ENCODE results near the gene RALGAPA2.

RALGAPA2 gene

GRCh38 chr20:20743511-20744169 is 31.2 kb upstream of the RALGAPA2 start:
- Histone ChIP-seq H3K27me3 (ENCODE audit: insufficient read depth, low read length, poor library complexity, severe bottlenecking) (no peaks in the 10 kb centered on the region), H3K4me3 (ENCODE audit: low read length, poor library complexity, severe bottlenecking) (no peak overlapping the region), H3K4me2 (ENCODE audit: low read depth, low read length, poor library complexity, severe bottlenecking) (no peak overlapping the region), H4K20me1 (ENCODE audit: insufficient read depth, low read length, poor library complexity, severe bottlenecking) (no peaks in the 10 kb centered on the region), H3K9ac (ENCODE audit: low read depth, low read length, poor library complexity, severe bottlenecking) (no peak overlapping the region), H3K9me2 (replicated peaks; ENCODE audit: low read depth, low read length) (no peaks in the 10 kb centered on the region), H3F3A (ENCODE audit: low read depth) (no peaks in the 10 kb centered on the region), H3K9me3 (ENCODE audit: insufficient read depth, low read depth, low read length) (peaks cover 6% of the 10 kb centered on the region; the same call in 1 of the 2 replicates), H2AFZ (ENCODE audit: low read length) (no peak overlapping the region), H3K79me2 (ENCODE audit: insufficient read depth, low read length) (no peaks in the 10 kb centered on the region), H3K4me1 (ENCODE audit: insufficient read depth, low read length, poor library complexity, severe bottlenecking) (peaks cover 6% of the 10 kb centered on the region), H3K36me3 (ENCODE audit: insufficient read depth, low read length) (no peaks in the 10 kb centered on the region)
- TF ChIP-seq, protein P1, sequence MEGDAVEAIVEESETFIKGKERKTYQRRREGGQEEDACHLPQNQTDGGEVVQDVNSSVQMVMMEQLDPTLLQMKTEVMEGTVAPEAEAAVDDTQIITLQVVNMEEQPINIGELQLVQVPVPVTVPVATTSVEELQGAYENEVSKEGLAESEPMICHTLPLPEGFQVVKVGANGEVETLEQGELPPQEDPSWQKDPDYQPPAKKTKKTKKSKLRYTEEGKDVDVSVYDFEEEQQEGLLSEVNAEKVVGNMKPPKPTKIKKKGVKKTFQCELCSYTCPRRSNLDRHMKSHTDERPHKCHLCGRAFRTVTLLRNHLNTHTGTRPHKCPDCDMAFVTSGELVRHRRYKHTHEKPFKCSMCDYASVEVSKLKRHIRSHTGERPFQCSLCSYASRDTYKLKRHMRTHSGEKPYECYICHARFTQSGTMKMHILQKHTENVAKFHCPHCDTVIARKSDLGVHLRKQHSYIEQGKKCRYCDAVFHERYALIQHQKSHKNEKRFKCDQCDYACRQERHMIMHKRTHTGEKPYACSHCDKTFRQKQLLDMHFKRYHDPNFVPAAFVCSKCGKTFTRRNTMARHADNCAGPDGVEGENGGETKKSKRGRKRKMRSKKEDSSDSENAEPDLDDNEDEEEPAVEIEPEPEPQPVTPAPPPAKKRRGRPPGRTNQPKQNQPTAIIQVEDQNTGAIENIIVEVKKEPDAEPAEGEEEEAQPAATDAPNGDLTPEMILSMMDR (conservative IDR thresholded peaks at IDR 0.05; ENCODE audit: low read length) = no peak

DNA sequence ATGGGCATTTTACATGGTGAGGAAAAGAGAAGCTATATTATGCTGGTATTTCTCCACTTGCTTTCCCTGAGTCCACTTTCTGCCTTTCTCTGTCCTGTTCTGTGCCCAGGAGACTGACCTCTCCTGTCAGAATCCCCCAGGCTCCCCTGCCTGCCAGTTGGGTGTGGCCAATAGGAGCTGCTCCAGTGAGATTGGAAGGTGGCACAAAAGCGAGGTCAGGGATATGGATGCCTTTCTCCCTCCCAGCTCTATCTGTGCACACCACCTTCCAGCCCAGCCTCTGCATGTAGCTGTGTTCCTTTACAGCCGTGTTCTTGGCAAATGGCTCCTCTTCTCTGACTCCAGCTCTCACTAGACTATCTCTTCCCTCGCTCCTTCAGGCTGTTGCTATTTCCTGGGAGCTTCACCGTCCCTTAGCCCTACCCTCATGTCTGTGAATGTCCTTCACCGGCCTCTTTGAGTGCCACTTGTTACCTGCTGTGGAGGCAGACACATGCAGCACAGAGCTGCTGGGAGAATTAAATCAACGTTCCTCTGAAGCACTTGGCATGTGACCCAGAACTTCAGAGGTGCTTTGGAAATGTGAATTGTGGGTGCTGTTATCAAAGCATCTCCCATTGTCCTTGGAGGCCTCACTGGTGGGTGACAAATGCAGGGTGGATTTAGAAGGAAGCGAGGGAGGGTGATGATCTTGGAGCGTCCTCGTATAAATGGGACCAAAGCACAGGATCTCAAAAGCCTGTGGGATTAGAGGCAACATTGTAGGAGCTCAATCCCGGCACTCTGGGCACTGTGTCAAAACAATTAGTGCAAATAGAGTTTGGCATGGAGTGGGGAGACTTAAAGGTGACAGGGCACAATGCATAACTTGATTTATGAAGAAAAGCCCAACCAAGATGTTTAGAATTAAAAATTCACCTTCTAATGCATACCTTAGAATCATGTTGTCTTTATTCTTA is 28.9 kb upstream of the RALGAPA2 start:
- no peak overlapping the region for H3K4me2 ChIP-seq (ENCODE audit: low read depth, low read length, poor library complexity, severe bottlenecking)
- peaks cover 11% of the 10 kb centered on the region for H3K4me1 ChIP-seq (ENCODE audit: insufficient read depth, low read length, poor library complexity, severe bottlenecking)
- no peaks in the 10 kb centered on the region for H3F3A ChIP-seq (ENCODE audit: low read depth)
- no peak overlapping the region for H3K9ac ChIP-seq (ENCODE audit: low read depth, low read length, poor library complexity, severe bottlenecking)
- H3K79me2 ChIP-seq (ENCODE audit: insufficient read depth, low read length) = no peaks in the 10 kb centered on the region
- H2AFZ ChIP-seq (ENCODE audit: low read length) = no peak overlapping the region
- no peaks in the 10 kb centered on the region for H3K9me2 ChIP-seq (replicated peaks; ENCODE audit: low read depth, low read length)
- H3K36me3 ChIP-seq (ENCODE audit: insufficient read depth, low read length) = no peaks in the 10 kb centered on the region
- TF ChIP-seq EZH2phosphoT487 (IDR thresholded peaks at IDR 0.05; ENCODE audit: borderline replicate concordance) = no peak
- TF ChIP-seq, protein P1 (conservative IDR thresholded peaks at IDR 0.05; ENCODE audit: low read length) = no peak
- H3K27me3 ChIP-seq (ENCODE audit: insufficient read depth, low read length, poor library complexity, severe bottlenecking) = no peaks in the 10 kb centered on the region
- H3K4me3 ChIP-seq (ENCODE audit: low read length, poor library complexity, severe bottlenecking) = no peak overlapping the region
- H3K9me3 ChIP-seq (ENCODE audit: insufficient read depth, low read depth, low read length) = no peaks in the 10 kb centered on the region
- H4K20me1 ChIP-seq (ENCODE audit: insufficient read depth, low read length, poor library complexity, severe bottlenecking) = no peaks in the 10 kb centered on the region

- Histone ChIP-seq H2AFZ (ENCODE audit: low read length) (no peak overlapping the region), H3K9ac (ENCODE audit: low read depth, low read length, poor library complexity, severe bottlenecking) (no peak overlapping the region)
These were observed 28.1 kb upstream of the RALGAPA2 start for GRCh38 chr20:20740541-20740940.

More at GRCh38 chr20:20740541-20740940, 28.1 kb upstream of the RALGAPA2 start:
- Histone ChIP-seq H3K4me3 (ENCODE audit: low read length, poor library complexity, severe bottlenecking) (no peak overlapping the region), H3K9me3 (ENCODE audit: insufficient read depth, low read depth, low read length) (no peaks in the 10 kb centered on the region), H4K20me1 (ENCODE audit: insufficient read depth, low read length, poor library complexity, severe bottlenecking) (no peaks in the 10 kb centered on the region), H3K27me3 (ENCODE audit: insufficient read depth, low read length, poor library complexity, severe bottlenecking) (no peaks in the 10 kb centered on the region), H3F3A (ENCODE audit: low read depth) (no peaks in the 10 kb centered on the region), H3K4me2 (ENCODE audit: low read depth, low read length, poor library complexity, severe bottlenecking) (no peak overlapping the region), H3K9me2 (replicated peaks; ENCODE audit: low read depth, low read length) (no peaks in the 10 kb centered on the region), H3K4me1 (ENCODE audit: insufficient read depth, low read length, poor library complexity, severe bottlenecking) (peaks cover 11% of the 10 kb centered on the region), H3K79me2 (ENCODE audit: insufficient read depth, low read length) (no peaks in the 10 kb centered on the region), H3K36me3 (ENCODE audit: insufficient read depth, low read length) (no peaks in the 10 kb centered on the region)
- no peak for TF ChIP-seq EZH2phosphoT487 (IDR thresholded peaks at IDR 0.05; ENCODE audit: borderline replicate concordance)
- TF ChIP-seq, protein P1 (conservative IDR thresholded peaks at IDR 0.05; ENCODE audit: low read length) = no peak
